Karpas-422 (cell line): ENCODE data around the gene HSD17B12. TPM values are rescaled to one million over a fixed set of nuclear protein-coding genes. Genes with fewer than 3 reads are reported as not detected.
A peak's percentile ranks its signal among the peaks of the same experiment; 100 is the strongest.

ENCODE experiments used
- DNase-seq: peaks from one replicate; pipeline ENCODE4 v3.0.0-alpha.2; 2015
- H2AFZ ChIP-seq: fragments of 200-600 bp; sonication (generic); 2 replicates; pipeline ENCODE4 v1.6.1; 2014; ENCODE audit warnings: antibody characterized with exemption, low read length, mixed read lengths
- H3K27ac ChIP-seq: fragments of 200-600 bp; sonication (generic); 2 replicates; pipeline ENCODE4 v1.5.1; 2014; ENCODE audit warnings: mild to moderate bottlenecking, low read length, moderate library complexity
- H3K27me3 ChIP-seq: fragments of 200-600 bp; sonication (generic); 2 replicates; pipeline ENCODE4 v1.6.1; 2014; ENCODE audit warnings: low read length, mixed read lengths
- H3K36me3 ChIP-seq: fragments of 200-600 bp; sonication (generic); 2 replicates; pipeline ENCODE4 v1.6.1; 2014; ENCODE audit warnings: low read length, mixed read lengths; ENCODE audit not compliant: insufficient read depth
- H3K4me1 ChIP-seq: fragments of 200-600 bp; sonication (generic); 2 replicates; pipeline ENCODE4 v1.6.1; 2014; ENCODE audit warnings: mild to moderate bottlenecking, low read length, mixed read lengths
- H3K4me2 ChIP-seq: fragments of 200-600 bp; sonication (generic); 2 replicates; pipeline ENCODE4 v1.6.1; 2014; ENCODE audit warnings: low read length, low read depth, mild to moderate bottlenecking; ENCODE audit not compliant: poor library complexity, severe bottlenecking
- H3K4me3 ChIP-seq: fragments of 200-600 bp; sonication (generic); 2 replicates; pipeline ENCODE4 v1.5.1; 2014; ENCODE audit warnings: mild to moderate bottlenecking, antibody characterized with exemption, low read length, mixed read lengths
- H3K79me2 ChIP-seq: fragments of 200-600 bp; sonication (generic); 2 replicates; pipeline ENCODE4 v1.6.1; 2014; ENCODE audit warnings: mild to moderate bottlenecking, low read length, mixed read lengths
- H3K9ac ChIP-seq: fragments of 200-600 bp; sonication (generic); 2 replicates; pipeline ENCODE4 v1.6.0; 2014; ENCODE audit warnings: low read length
- H3K9me2 ChIP-seq: fragments of 200-600 bp; sonication (generic), shearing (Covaris generic); replicated peaks from 2 replicates; pipeline ENCODE4 v1.6.0; 2014; ENCODE audit warnings: mild to moderate bottlenecking, low read length, moderate library complexity; ENCODE audit not compliant: insufficient read depth
- H3K9me3 ChIP-seq: fragments of 300-700, 200-600 bp; sonication (generic); 2 replicates; pipeline ENCODE4 v1.6.1; 2014; ENCODE audit warnings: low read length, mixed read lengths
- H4K20me1 ChIP-seq: fragments of 200-600 bp; sonication (generic); 2 replicates; pipeline ENCODE4 v1.6.1; 2014; ENCODE audit warnings: mild to moderate bottlenecking, antibody characterized with exemption, low read length, low read depth; ENCODE audit not compliant: insufficient read depth
- total RNA-seq: library from RNA; depleted of rRNA; stranded (reverse); fragments of >200 nt; shearing (Covaris generic); gene quantifications from 2 replicates; pipeline ENCODE4 v1.2.3, GENCODE V29; 2014; ENCODE audit warnings: low replicate concordance

Gene HSD17B12
- total RNA-seq, 1 experiment from 2014 or later = 355 TPM

GRCh38 chr11:43797337-43797736 is 116.8 kb downstream of the HSD17B12 start:
- Histone ChIP-seq H3K9me3 (no peaks in the 10 kb centered on the region), H2AFZ (no peak overlapping the region), H3K4me2 (no peak overlapping the region), H3K27ac (peak overlapping the region; percentile 53), H3K4me1 (peaks cover 31% of the 10 kb centered on the region), H3K27me3 (no peaks in the 10 kb centered on the region), H3K4me3 (no peak overlapping the region), H3K79me2 (peaks cover 81% of the 10 kb centered on the region), H3K9me2 (no peaks in the 10 kb centered on the region), H3K36me3 (peaks cover 34% of the 10 kb centered on the region), H4K20me1 (no peaks in the 10 kb centered on the region; the same call in 1 of the 2 replicates), H3K9ac (no peak overlapping the region)
- DNase-seq = peak; percentile 47

GRCh38 chr11:43797866-43798265 is 117.3 kb downstream of the HSD17B12 start:
- H2AFZ ChIP-seq = no peak overlapping the region
- H3K9ac ChIP-seq = no peak overlapping the region
- peaks cover 36% of the 10 kb centered on the region for H3K36me3 ChIP-seq
- no peak for DNase-seq
- peaks cover 31% of the 10 kb centered on the region for H3K4me1 ChIP-seq
- no peaks in the 10 kb centered on the region for H3K9me2 ChIP-seq
- H3K27ac ChIP-seq = 0 out of 2 replicates have a peak overlapping the region, but pooled peaks have one; percentile 53
- no peak overlapping the region for H3K4me2 ChIP-seq
- H3K79me2 ChIP-seq = peaks cover 80% of the 10 kb centered on the region
- H3K27me3 ChIP-seq = no peaks in the 10 kb centered on the region
- no peaks in the 10 kb centered on the region; the same call in 1 of the 2 replicates for H4K20me1 ChIP-seq
- no peak overlapping the region for H3K4me3 ChIP-seq
- no peaks in the 10 kb centered on the region for H3K9me3 ChIP-seq

GRCh38 chr11:43802509-43802908 is 122.0 kb downstream of the HSD17B12 start:
- H3K9me2 ChIP-seq = no peaks in the 10 kb centered on the region
- DNase-seq = peak; percentile 52
- no peaks in the 10 kb centered on the region for H3K27me3 ChIP-seq
- no peaks in the 10 kb centered on the region for H3K9me3 ChIP-seq
- H4K20me1 ChIP-seq = no peaks in the 10 kb centered on the region; the same call in 1 of the 2 replicates
- H3K4me1 ChIP-seq = peaks cover under 1% of the 10 kb centered on the region; the same call in 1 of the 2 replicates
- H3K9ac ChIP-seq = no peak overlapping the region
- peaks cover 77% of the 10 kb centered on the region for H3K79me2 ChIP-seq
- no peak overlapping the region for H3K4me3 ChIP-seq
- no peak overlapping the region for H2AFZ ChIP-seq
- peaks cover 63% of the 10 kb centered on the region for H3K36me3 ChIP-seq
- H3K4me2 ChIP-seq = no peak overlapping the region
- H3K27ac ChIP-seq = no peak overlapping the region

GRCh38 chr11:43803766-43804165 is 123.2 kb downstream of the HSD17B12 start:
- H4K20me1 ChIP-seq = no peaks in the 10 kb centered on the region; the same call in 1 of the 2 replicates
- no peak overlapping the region for H3K9ac ChIP-seq
- no peak overlapping the region for H3K27ac ChIP-seq
- no peaks in the 10 kb centered on the region for H3K4me1 ChIP-seq
- H2AFZ ChIP-seq = no peak overlapping the region
- H3K79me2 ChIP-seq = peaks cover 78% of the 10 kb centered on the region
- DNase-seq = no peak
- H3K9me3 ChIP-seq = no peaks in the 10 kb centered on the region
- no peaks in the 10 kb centered on the region for H3K9me2 ChIP-seq
- H3K4me2 ChIP-seq = no peak overlapping the region
- H3K27me3 ChIP-seq = no peaks in the 10 kb centered on the region
- H3K4me3 ChIP-seq = no peak overlapping the region
- H3K36me3 ChIP-seq = peaks cover 54% of the 10 kb centered on the region

GRCh38 chr11:43806976-43807375 is 126.4 kb downstream of the HSD17B12 start:
- no peak overlapping the region for H2AFZ ChIP-seq
- no peak overlapping the region for H3K4me3 ChIP-seq
- no peaks in the 10 kb centered on the region for H3K9me3 ChIP-seq

GRCh38 chr11:43810929-43811596 is 130.5 kb downstream of the HSD17B12 start:
- Histone ChIP-seq H3K9me2 (no peaks in the 10 kb centered on the region), H3K4me3 (no peak overlapping the region), H3K27me3 (no peaks in the 10 kb centered on the region), H3K9ac (no peak overlapping the region), H3K27ac (no peak overlapping the region), H2AFZ (no peak overlapping the region), H3K4me1 (no peaks in the 10 kb centered on the region), H3K4me2 (no peak overlapping the region), H3K79me2 (peaks cover 71% of the 10 kb centered on the region), H3K9me3 (no peaks in the 10 kb centered on the region), H3K36me3 (peaks cover 33% of the 10 kb centered on the region), H4K20me1 (no peaks in the 10 kb centered on the region)
- DNase-seq = no peak

More at GRCh38 chr11:43806976-43807375, 126.4 kb downstream of the HSD17B12 start:
- Histone ChIP-seq H3K9ac (no peak overlapping the region), H3K4me2 (no peak overlapping the region), H3K36me3 (peaks cover 34% of the 10 kb centered on the region), H3K9me2 (no peaks in the 10 kb centered on the region), H3K27me3 (no peaks in the 10 kb centered on the region), H3K79me2 (peaks cover 73% of the 10 kb centered on the region), H3K27ac (no peak overlapping the region), H4K20me1 (no peaks in the 10 kb centered on the region), H3K4me1 (no peaks in the 10 kb centered on the region)
- DNase-seq = no peak

GRCh38 chr11:43812471-43812870 is 131.9 kb downstream of the HSD17B12 start:
- Histone ChIP-seq H4K20me1 (no peaks in the 10 kb centered on the region), H3K4me1 (no peaks in the 10 kb centered on the region), H3K9ac (no peak overlapping the region), H3K9me3 (no peaks in the 10 kb centered on the region), H3K27me3 (no peaks in the 10 kb centered on the region), H3K4me2 (no peak overlapping the region), H2AFZ (no peak overlapping the region), H3K9me2 (no peaks in the 10 kb centered on the region), H3K79me2 (peaks cover 66% of the 10 kb centered on the region), H3K4me3 (no peak overlapping the region), H3K27ac (no peak overlapping the region), H3K36me3 (peaks cover 36% of the 10 kb centered on the region)
- no peak for DNase-seq

GRCh38 chr11:43818220-43818619 is 137.7 kb downstream of the HSD17B12 start:
- Histone ChIP-seq H4K20me1 (no peaks in the 10 kb centered on the region), H3K36me3 (peaks cover 65% of the 10 kb centered on the region), H3K27me3 (no peaks in the 10 kb centered on the region), H3K4me1 (no peaks in the 10 kb centered on the region), H3K4me3 (no peak overlapping the region), H3K4me2 (no peak overlapping the region), H3K9ac (no peak overlapping the region), H3K27ac (no peak overlapping the region), H3K79me2 (peaks cover 71% of the 10 kb centered on the region), H2AFZ (no peak overlapping the region), H3K9me3 (no peaks in the 10 kb centered on the region), H3K9me2 (no peaks in the 10 kb centered on the region)
- DNase-seq = no peak
